Measurements from ENCODE around the gene CAPNS2.

GRCh38 chr16:55529018-55529417 lies 37.5 kb upstream of the CAPNS2 start:
- TF ChIP-seq CTCF (IDR thresholded peaks at IDR 0.05) (no peak), POLR2A (IDR thresholded peaks at IDR 0.05) (no peak)
